Sigmoid colon (tissue), 7 donors: Measurements from ENCODE around the gene SPACA7. TPM values are rescaled to one million over a fixed set of nuclear protein-coding genes. Genes with fewer than 3 reads are reported as not detected.

Source experiments
- DNase-seq: peaks from one replicate; pipeline ENCODE4 v3.0.0-alpha.2; 2019
- H3K27ac ChIP-seq, 4 donors: fragments of 200-600 bp; sonication (generic); one replicate each; pipeline ENCODE4 v1.5.1; 2016 to 2019; ENCODE audit warnings: mild to moderate bottlenecking in 1 of 4
- H3K27me3 ChIP-seq, 3 donors: fragments of 200-600 bp; sonication (generic); one replicate each; pipeline ENCODE4 v1.5.1; 2019; ENCODE audit warnings: mild to moderate bottlenecking in 1 of 3
- H3K36me3 ChIP-seq, 4 donors: fragments of 200-600 bp; sonication (generic); one replicate each; pipeline ENCODE4 v1.5.1; 2016 to 2019
- H3K4me1 ChIP-seq, 4 donors: fragments of 200-600 bp; sonication (generic); one replicate each; pipeline ENCODE4 v1.5.1; 2017 to 2019
- H3K4me3 ChIP-seq, 4 donors: fragments of 200-600 bp; sonication (generic); one replicate each; pipeline ENCODE4 v1.5.1; 2017 to 2019; ENCODE audit warnings: mild to moderate bottlenecking in 2 of 4, moderate library complexity in 1 of 4
- H3K9me3 ChIP-seq, 4 donors: fragments of 200-600 bp in 3 of 4; sonication (generic) in 3 of 4; one replicate each; pipeline versions ENCODE4 v1.5.1 to v1.6.1; 2013 to 2019
- EP300 ChIP-seq, 4 donors: sonication (generic); formaldehyde crosslinking; IDR thresholded peaks; one replicate each; pipeline ENCODE4 v1.6.1; 2017; ENCODE audit warnings: antibody characterized with exemption in 4 of 4
- POLR2A ChIP-seq, 2 donors: fragments of 450-650 bp; IDR thresholded peaks; one replicate each; pipeline ENCODE4 v1.6.1; 2016; ENCODE audit warnings: antibody characterized with exemption in 2 of 2, mild to moderate bottlenecking in 2 of 2, moderate library complexity in 2 of 2
- POLR2AphosphoS5 ChIP-seq, 4 donors: sonication (generic); formaldehyde crosslinking; IDR thresholded peaks; one replicate each; pipeline ENCODE4 v1.6.1; 2017; ENCODE audit warnings: antibody characterized with exemption in 4 of 4
- WGBS, 2 donors: extraction: QIAGEN DNeasy Blood & Tissue Kit; methylation state at CpG; one replicate each; pipeline ENCODE4 v1.1.7; 2013; 5-methylcytosine and 5-hydroxymethylcytosine counted together
- intact Hi-C: fragments of 100-400 bp; cut with DNase I; formaldehyde crosslinking; loops from one replicate; pipeline ENCODE4 v1.15.1; 2023
- polyA plus RNA-seq, 3 donors: library from polyadenylated mRNA; stranded (reverse); fragments of 200-250 nt; gene quantifications; one replicate each; pipeline ENCODE4 v1.2.3, GENCODE V29; 2013
- total RNA-seq, 4 donors: library from RNA; depleted of rRNA; stranded (reverse); fragments of >200 nt; gene quantifications; one replicate each; pipeline ENCODE4 v1.1.0, GENCODE V29; 2016
- TF ChIP-seq, protein P1 (sequence below), 4 experiments: fragments of 450-650 bp in 3 of 4; fragments of 200-600 bp in 1 of 4; IDR thresholded peaks; one replicate each; pipeline ENCODE4 v1.5.1; 2016 to 2019; ENCODE audit warnings: antibody characterized with exemption in 4 of 4, mild to moderate bottlenecking in 3 of 4, moderate library complexity in 2 of 4
- donor health status: healthy with polysubstance abuse.
- donor health status: Bipolar disorder and iron deficiency.
- donor health status: healthy.

SPACA7 gene
- total and polyA plus RNA-seq, 7 donors, result not detected

DNA sequence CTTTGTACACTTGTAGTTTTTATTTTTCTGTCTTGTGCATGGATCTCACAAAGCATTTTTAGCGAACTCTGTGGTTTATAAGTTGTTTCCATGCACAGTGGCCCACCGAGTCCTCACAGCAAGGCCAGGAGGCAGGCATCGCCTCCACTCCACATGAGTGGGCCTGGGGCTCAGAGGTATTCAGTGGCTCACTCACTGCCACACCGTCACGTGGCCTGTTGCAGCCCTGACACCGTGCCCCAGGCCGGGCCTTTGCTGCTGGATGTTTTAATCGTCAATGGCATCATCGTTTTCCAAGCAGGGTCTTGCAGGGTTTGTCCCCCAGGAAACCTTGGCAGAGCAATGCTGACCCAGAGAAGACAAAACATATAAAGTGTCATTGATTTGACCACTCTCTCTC lies 59.8 kb downstream of the SPACA7 start:
- DNase-seq, result no peak
- H3K27me3 ChIP-seq, result peaks cover 0 to 15% (median 0%) of the 10 kb centered on the region in 3 donors
- WGBS, 2 donors, result 86% methylated on average over 9 of the region's 9 CpGs

DNA sequence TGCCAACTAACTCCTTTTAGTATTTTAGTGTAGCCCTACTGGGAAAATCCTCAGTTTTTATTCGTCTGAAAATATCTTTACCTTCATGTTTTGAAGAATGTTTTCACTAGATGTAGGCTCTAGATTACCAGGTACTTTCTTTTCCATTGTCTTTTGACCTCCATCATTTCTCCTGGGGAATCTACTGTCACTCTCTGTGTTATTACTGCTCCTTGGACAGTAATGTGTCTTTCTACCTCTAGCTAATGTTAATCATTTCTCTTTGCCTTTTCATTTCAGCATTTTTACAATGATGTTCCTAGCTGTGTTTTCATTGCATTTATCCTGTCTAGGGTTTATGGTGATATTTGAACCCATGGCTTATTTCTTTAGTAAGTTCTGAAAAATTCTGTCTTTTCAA lies 61.9 kb downstream of the SPACA7 start:
- H3K9me3 ChIP-seq, result peaks cover 0 to 2% (median 0%) of the 10 kb centered on the region in 4 donors
- peaks cover 5 to 24% (median 15%) of the 10 kb centered on the region in 3 donors for H3K27me3 ChIP-seq
- H3K36me3 ChIP-seq, result no peaks in the 10 kb centered on the region
- no peak for TF ChIP-seq POLR2AphosphoS5 (IDR thresholded peaks at IDR 0.05)
- TF ChIP-seq, protein P1, sequence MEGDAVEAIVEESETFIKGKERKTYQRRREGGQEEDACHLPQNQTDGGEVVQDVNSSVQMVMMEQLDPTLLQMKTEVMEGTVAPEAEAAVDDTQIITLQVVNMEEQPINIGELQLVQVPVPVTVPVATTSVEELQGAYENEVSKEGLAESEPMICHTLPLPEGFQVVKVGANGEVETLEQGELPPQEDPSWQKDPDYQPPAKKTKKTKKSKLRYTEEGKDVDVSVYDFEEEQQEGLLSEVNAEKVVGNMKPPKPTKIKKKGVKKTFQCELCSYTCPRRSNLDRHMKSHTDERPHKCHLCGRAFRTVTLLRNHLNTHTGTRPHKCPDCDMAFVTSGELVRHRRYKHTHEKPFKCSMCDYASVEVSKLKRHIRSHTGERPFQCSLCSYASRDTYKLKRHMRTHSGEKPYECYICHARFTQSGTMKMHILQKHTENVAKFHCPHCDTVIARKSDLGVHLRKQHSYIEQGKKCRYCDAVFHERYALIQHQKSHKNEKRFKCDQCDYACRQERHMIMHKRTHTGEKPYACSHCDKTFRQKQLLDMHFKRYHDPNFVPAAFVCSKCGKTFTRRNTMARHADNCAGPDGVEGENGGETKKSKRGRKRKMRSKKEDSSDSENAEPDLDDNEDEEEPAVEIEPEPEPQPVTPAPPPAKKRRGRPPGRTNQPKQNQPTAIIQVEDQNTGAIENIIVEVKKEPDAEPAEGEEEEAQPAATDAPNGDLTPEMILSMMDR (IDR thresholded peaks at IDR 0.05), result no peak
- TF ChIP-seq EP300 (IDR thresholded peaks at IDR 0.05), result no peak
- no peak for TF ChIP-seq POLR2A (IDR thresholded peaks at IDR 0.05)
- DNase-seq, result no peak
- H3K27ac ChIP-seq, result no peak overlapping the region
- peaks cover 0 to 3% (median 0%) of the 10 kb centered on the region in 4 donors for H3K4me1 ChIP-seq
- intact Hi-C loops, result no loop called here
- H3K4me3 ChIP-seq, result no peak overlapping the region
- WGBS, 2 donors, result 87 to 88% methylated on average over 1 of the region's 1 CpG

More for the DNA sequence above, 59.8 kb downstream of the SPACA7 start:
- Histone ChIP-seq H3K4me1 (no peaks in the 10 kb centered on the region), H3K4me3 (no peak overlapping the region), H3K27ac (no peak overlapping the region), H3K9me3 (peaks cover 0 to 2% (median 0%) of the 10 kb centered on the region in 4 donors), H3K36me3 (no peaks in the 10 kb centered on the region)
- intact Hi-C loops, result no loop called here
- TF ChIP-seq EP300 (IDR thresholded peaks at IDR 0.05), result no peak
- TF ChIP-seq POLR2AphosphoS5 (IDR thresholded peaks at IDR 0.05), result no peak
- no peak for TF ChIP-seq POLR2A (IDR thresholded peaks at IDR 0.05)
- TF ChIP-seq, protein P1 (IDR thresholded peaks at IDR 0.05), result no peak

DNA sequence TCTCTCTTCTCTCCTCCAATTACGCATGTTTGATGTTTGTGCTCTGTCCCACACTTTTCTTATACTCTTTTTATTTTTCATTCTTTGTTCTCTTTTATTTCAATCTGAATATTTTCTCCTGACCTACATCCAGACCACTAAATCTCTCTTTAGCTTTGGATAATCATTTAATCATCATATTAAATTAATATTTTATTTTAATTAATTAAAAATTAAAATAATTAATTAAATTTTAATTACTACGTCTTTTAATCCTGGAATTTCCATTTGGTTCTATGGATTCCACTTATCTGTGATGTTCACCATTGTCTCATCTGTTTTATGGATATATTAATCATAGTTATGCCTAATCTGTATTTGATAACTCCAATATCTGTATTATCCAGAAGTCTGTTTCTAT lies 62.4 kb downstream of the SPACA7 start:
- H3K36me3 ChIP-seq, result no peaks in the 10 kb centered on the region
- H3K27me3 ChIP-seq, result peaks cover 10 to 28% (median 20%) of the 10 kb centered on the region in 3 donors
- TF ChIP-seq POLR2AphosphoS5 (IDR thresholded peaks at IDR 0.05) (no peak), POLR2A (IDR thresholded peaks at IDR 0.05) (no peak), EP300 (IDR thresholded peaks at IDR 0.05) (no peak)
- TF ChIP-seq, protein P1 (IDR thresholded peaks at IDR 0.05), result no peak
- WGBS, 2 donors, result 46 to 80% methylated on average over 2 of the region's 2 CpGs
- H3K4me1 ChIP-seq, result peaks cover 0 to 3% (median 1%) of the 10 kb centered on the region in 4 donors
- peaks cover 0 to 2% (median 0%) of the 10 kb centered on the region in 4 donors for H3K9me3 ChIP-seq
- H3K27ac ChIP-seq, result no peak overlapping the region
- no peak for DNase-seq
- no peak overlapping the region for H3K4me3 ChIP-seq
- intact Hi-C loops, result no loop called here

DNA sequence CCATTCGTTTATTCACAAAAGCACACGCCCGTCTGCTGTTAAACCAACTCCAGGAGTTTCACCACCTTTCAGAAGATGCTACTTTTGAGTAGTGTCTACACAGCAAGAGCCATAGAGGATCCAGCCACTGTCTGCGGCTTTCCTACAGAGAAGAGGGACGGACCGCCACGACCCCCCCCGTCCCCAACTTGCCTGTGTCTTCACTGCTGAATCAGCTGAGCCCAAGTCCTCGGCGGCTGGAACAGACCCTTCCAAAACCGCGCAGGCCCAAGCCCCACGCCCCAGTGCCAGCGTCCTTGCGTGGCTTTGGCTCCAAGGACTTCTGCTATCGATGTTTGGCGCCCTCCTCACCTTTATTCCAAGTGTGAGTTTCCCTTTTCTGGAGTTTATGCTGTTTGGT lies 65.1 kb downstream of the SPACA7 start:
- peak; percentile 56 for DNase-seq
- Histone ChIP-seq H3K36me3 (no peaks in the 10 kb centered on the region), H3K27ac (no peak overlapping the region), H3K9me3 (peaks cover 0 to 2% (median 0%) of the 10 kb centered on the region in 4 donors), H3K27me3 (peaks cover 15 to 53% (median 38%) of the 10 kb centered on the region in 3 donors), H3K4me3 (no peak overlapping the region), H3K4me1 (peaks cover 0 to 9% (median 2%) of the 10 kb centered on the region in 4 donors)
- WGBS, 2 donors, result 88% methylated on average over 17 of the region's 17 CpGs
- intact Hi-C loops, result no loop called here
- TF ChIP-seq POLR2AphosphoS5 (IDR thresholded peaks at IDR 0.05), result no peak
- no peak for TF ChIP-seq EP300 (IDR thresholded peaks at IDR 0.05)
- TF ChIP-seq, protein P1 (IDR thresholded peaks at IDR 0.05), result no peak
- TF ChIP-seq POLR2A (IDR thresholded peaks at IDR 0.05), result no peak
